ENCODE measurements around the gene AMBRA1.

AMBRA1 gene

GRCh38 chr11:46489656-46490560 is 103.9 kb downstream of the AMBRA1 start:
- no peak overlapping the region for H3K4me3 ChIP-seq (ENCODE audit: low read depth, low read length)
- TF ChIP-seq CTCF (IDR thresholded peaks at IDR 0.05; ENCODE audit: insufficient read depth, low read depth, low read length, missing control alignments): peak; percentile 68
- DNase-seq (ENCODE audit: low read depth): peak; percentile 74

GRCh38 chr11:46485856-46486443 is 107.9 kb downstream of the AMBRA1 start:
- no peak for TF ChIP-seq CTCF (IDR thresholded peaks at IDR 0.05; ENCODE audit: insufficient read depth, low read depth, low read length, missing control alignments)
- no peak overlapping the region for H3K4me3 ChIP-seq (ENCODE audit: low read depth, low read length)
- DNase-seq (ENCODE audit: low read depth): no peak

- H3K4me3 ChIP-seq (ENCODE audit: low read depth, low read length): no peak overlapping the region
- no peak for DNase-seq (ENCODE audit: low read depth)
- no peak for TF ChIP-seq CTCF (IDR thresholded peaks at IDR 0.05; ENCODE audit: insufficient read depth, low read depth, low read length, missing control alignments)
Observed at GRCh38 chr11:46484101-46484500, 109.7 kb downstream of the AMBRA1 start.

- DNase-seq (ENCODE audit: low read depth): no peak
- TF ChIP-seq CTCF (IDR thresholded peaks at IDR 0.05; ENCODE audit: insufficient read depth, low read depth, low read length, missing control alignments): no peak
- H3K4me3 ChIP-seq (ENCODE audit: low read depth, low read length): no peak overlapping the region
Observed at GRCh38 chr11:46480909-46481308, 112.9 kb downstream of the AMBRA1 start.

- DNase-seq (ENCODE audit: low read depth): no peak
- TF ChIP-seq CTCF (IDR thresholded peaks at IDR 0.05; ENCODE audit: insufficient read depth, low read depth, low read length, missing control alignments): no peak
Observed at GRCh38 chr11:46480166-46480726, 113.6 kb downstream of the AMBRA1 start.

GRCh38 chr11:46479601-46480000 is 114.2 kb downstream of the AMBRA1 start:
- no peak for TF ChIP-seq CTCF (IDR thresholded peaks at IDR 0.05; ENCODE audit: insufficient read depth, low read depth, low read length, missing control alignments)
- H3K4me3 ChIP-seq (ENCODE audit: low read depth, low read length): no peak overlapping the region
- DNase-seq (ENCODE audit: low read depth): no peak

More at GRCh38 chr11:46480166-46480726, 113.6 kb downstream of the AMBRA1 start:
- no peak overlapping the region for H3K4me3 ChIP-seq (ENCODE audit: low read depth, low read length)

Measured in GM12865 (cell line).